GM12878 (cell line): ENCODE data around the gene PREB. TPM values are rescaled to one million over a fixed set of nuclear protein-coding genes. Genes with fewer than 3 reads are reported as not detected.

ENCODE experiments used
- ATAC-seq: fragments of 200-7000 bp; cut with Tn5 transposase; 3 replicates; pipeline ENCODE4 v1.9.1; 2020; ENCODE audit warnings: mild to moderate bottlenecking, moderate library complexity
- BruUV-seq: library from RNA; stranded (reverse); fragments of 400-500 nt; replicated peaks from 2 replicates; lab custom pipeline; 2021; lab: Mats Ljungman, UMichigan
- CTCF ChIA-PET: fragments of 300-600 bp; sonication (Branson Sonifier 250); formaldehyde crosslinking; extraction: SDS; loops from one replicate; lab custom pipeline; 2021; ENCODE audit warnings: inconsistent platforms; lab: Yijun Ruan, JAX
- POLR2A ChIA-PET: fragments of 350-600 bp; formaldehyde crosslinking; extraction: SDS; loops from one replicate; lab custom pipeline; 2021; ENCODE audit warnings: inconsistent platforms; lab: Charles Lee
- RAD21 ChIA-PET: fragments of 300-600 bp; sonication (Branson Sonifier 250); formaldehyde crosslinking; loops from one replicate; lab custom pipeline; 2023; ENCODE audit warnings: antibody characterized with exemption; ENCODE audit not compliant: unreplicated experiment; lab: Charles Lee
- SMC1A ChIA-PET: fragments of 300-600 bp; sonication (Branson Sonifier 250); formaldehyde crosslinking; loops from one replicate; lab custom pipeline; 2023; ENCODE audit not compliant: unreplicated experiment, uncharacterized antibody; lab: Charles Lee
- DNase-seq: peaks from one replicate; pipeline ENCODE4 v3.0.0-alpha.2; 2011; ENCODE audit warnings: low read depth, low spot score
- FAIRE-seq: peaks from 3 replicates; lab custom pipeline; 2011; peaks lifted over from hg19 to GRCh38; lab: Jason Lieb, UNC
- H2AFZ ChIP-seq: 2 replicates; pipeline ENCODE4 v1.6.0; 2011; ENCODE audit warnings: low read depth, low read length, control low read depth; ENCODE audit not compliant: control insufficient read depth
- H3K27ac ChIP-seq: 2 replicates; pipeline ENCODE4 v1.5.1; 2011; ENCODE audit warnings: control low read depth; ENCODE audit not compliant: control insufficient read depth, insufficient read depth
- H3K27me3 ChIP-seq, 2 experiments: replicated peaks in 1 of 2; 2 replicates each; pipeline versions ENCODE4 v1.6.0 to v1.6.1; 2011; ENCODE audit warnings: low read length in 1 of 2; ENCODE audit not compliant: control insufficient read depth in 2 of 2, insufficient read depth in 2 of 2
- H3K36me3 ChIP-seq, 2 experiments: 2 replicates each; pipeline ENCODE4 v1.5.1; 2011; ENCODE audit warnings: low read length in 1 of 2; ENCODE audit not compliant: control insufficient read depth in 2 of 2, insufficient read depth in 2 of 2
- H3K4me1 ChIP-seq: 2 replicates; pipeline ENCODE4 v1.6.1; 2011; ENCODE audit warnings: mild to moderate bottlenecking, low read length, moderate library complexity, mixed read lengths; ENCODE audit not compliant: control insufficient read depth, insufficient read depth
- H3K4me2 ChIP-seq: 2 replicates; pipeline ENCODE4 v1.6.0; 2011; ENCODE audit warnings: control low read depth; ENCODE audit not compliant: control insufficient read depth, insufficient read depth
- H3K4me3 ChIP-seq: fragments of 200-600 bp; sonication (generic); 2 replicates; pipeline ENCODE4 v1.5.1; 2016
- H3K79me2 ChIP-seq: 2 replicates; pipeline ENCODE4 v1.6.0; 2011; ENCODE audit warnings: low read length; ENCODE audit not compliant: control insufficient read depth, insufficient read depth
- H3K9ac ChIP-seq: 2 replicates; pipeline ENCODE4 v1.8.0; 2011; ENCODE audit warnings: low read length, control low read depth, mixed read lengths; ENCODE audit not compliant: control insufficient read depth, insufficient read depth
- H3K9me3 ChIP-seq: replicated peaks from 3 replicates; pipeline ENCODE4 v1.5.1; 2011; ENCODE audit warnings: mild to moderate bottlenecking, low read length; ENCODE audit not compliant: control insufficient read depth, insufficient read depth
- H4K20me1 ChIP-seq: 2 replicates; pipeline ENCODE4 v1.6.0; 2011; ENCODE audit not compliant: control insufficient read depth, insufficient read depth
- ATF3 ChIP-seq: IDR thresholded peaks from 2 replicates; pipeline ENCODE4 v1.6.1; 2011; ENCODE audit warnings: low read depth, mild to moderate bottlenecking, low read length, moderate library complexity, borderline replicate concordance; ENCODE audit errors: extremely low read depth
- DPF2 ChIP-seq: fragments of 450-650 bp; IDR thresholded peaks from 2 replicates; pipeline ENCODE4 v1.6.1; 2017; ENCODE audit warnings: mild to moderate bottlenecking
- KDM1A ChIP-seq: fragments of 200-600 bp; sonication (generic); IDR thresholded peaks from 2 replicates; pipeline ENCODE4 v1.6.1; 2016; ENCODE audit warnings: borderline replicate concordance
- MXI1 ChIP-seq: fragments of 150-350 bp; IDR thresholded peaks from 2 replicates; pipeline ENCODE4 v1.6.1; 2011; ENCODE audit warnings: low read depth, mild to moderate bottlenecking, inconsistent platforms, low read length, improper control_type of control experiment
- NFIC ChIP-seq: IDR thresholded peaks from 2 replicates; pipeline ENCODE4 v1.6.1; 2012; ENCODE audit warnings: low read depth, mild to moderate bottlenecking, inconsistent platforms, low read length, moderate library complexity
- NFXL1 ChIP-seq: fragments of 450-650 bp; IDR thresholded peaks from 2 replicates; pipeline ENCODE4 v1.6.1; 2017; ENCODE audit warnings: antibody characterized with exemption, mild to moderate bottlenecking, borderline replicate concordance
- PRDM15 ChIP-seq: fragments of 450-650 bp; formaldehyde crosslinking; IDR thresholded peaks from 2 replicates; pipeline ENCODE4 v1.4.0; 2020; ENCODE audit warnings: mild to moderate bottlenecking, moderate library complexity
- RELA ChIP-seq: fragments of 450-650 bp; IDR thresholded peaks from 2 replicates; pipeline ENCODE4 v1.8.0; 2014; ENCODE audit warnings: borderline replicate concordance; ENCODE audit not compliant: partially characterized antibody
- ZBTB40 ChIP-seq: fragments of 450-650 bp; IDR thresholded peaks from 2 replicates; pipeline ENCODE4 v1.6.1; 2016; ENCODE audit warnings: mild to moderate bottlenecking, moderate library complexity, borderline replicate concordance
- WGBS: methylation state at CpG from one replicate; pipeline ENCODE4 v1.1.6; 2016; ENCODE audit warnings: low lambda C conversion rate; ENCODE audit not compliant: insufficient replicate concordance, insufficient coverage; ENCODE audit errors: missing lambda C conversion rate; 5-methylcytosine and 5-hydroxymethylcytosine counted together
- in situ Hi-C: fragments of 300-500 bp; cut with MboI; formaldehyde crosslinking; loops from 9 replicates; pipeline ENCODE4 v1.14.3; 2018; ENCODE audit warnings: mixed read lengths
- intact Hi-C: fragments of 100-400 bp; cut with micrococcal nuclease; formaldehyde crosslinking; loops from one replicate; pipeline ENCODE4 v1.14.2; 2022; ENCODE audit not compliant: unreplicated experiment
- polyA plus RNA-seq, 11 experiments: library from polyadenylated mRNA; depleted of rRNA in 4 of 11; unstranded in 6 of 11; stranded (reverse) in 5 of 11; fragments of >200 nt; fragmentation: Nextera tagmentation in 4 of 11; fragmentation: Illumina TruSeq in 1 of 11; extraction: Ambion mirVana in 4 of 11; extraction: Trizol in 1 of 11; gene quantifications; 1 replicate in 1 of 11; 2 replicates in 10 of 11; pipeline versions ENCODE4 v1.2.1 to v1.2.3, GENCODE V29; 2011 to 2016; ENCODE audit warnings: inconsistent platforms in 2 of 11, missing spikeins in 2 of 11, low read depth in 1 of 11
- total RNA-seq, 4 experiments: library from RNA; depleted of rRNA in 3 of 4; stranded (reverse); fragments of >200 nt in 3 of 4; fragmentation: Illumina TruSeq in 1 of 4; extraction: Trizol in 1 of 4; gene quantifications; 2 replicates each; pipeline versions ENCODE4 v1.2.1 to v1.2.3, GENCODE V29; 2013 to 2021

The PREB gene
- total and polyA plus RNA-seq, 10 of the 15 experiments (the other 5 are each of a cell fraction or from before 2014, with no cell fraction given): 26.3 to 101 (median 52.7) TPM

- H3K9ac ChIP-seq: no peak overlapping the region
- no peak for DNase-seq
- SMC1A ChIA-PET: interaction anchor here (1.1 to 4.7 kb wide), 5 partner anchors 12 to 198 kb away, joined by 3 to 19 read pairs (median 4); no protein-coding TSS in a partner anchor
- H3K36me3 ChIP-seq: no peaks in the 10 kb centered on the region; a peak in 1 of 4 replicates
- 56% methylated on average over 10 of the region's 10 CpGs for WGBS
- ATAC-seq: no peak
- CTCF ChIA-PET: interaction anchor here (0.7 to 9.3 kb wide), 11 partner anchors 22 to 584 kb away, joined by 3 to 132 read pairs (median 4); partner anchors contain the start of genes PREB and TRIM54
- no peaks in the 10 kb centered on the region for H3K79me2 ChIP-seq
- H3K4me1 ChIP-seq: no peaks in the 10 kb centered on the region; the same call in 1 of the 2 replicates
- TF ChIP-seq NFIC (no peak), MXI1 (no peak), PRDM15 (CRISPR knock-in tag) (no peak), NFXL1 (no peak), ATF3 (no peak), ZBTB40 (no peak), KDM1A (no peak), DPF2 (no peak), RELA (no peak)
- H3K27ac ChIP-seq: no peak overlapping the region
- in situ Hi-C loops: no loop called here
- no peak overlapping the region for H3K4me3 ChIP-seq
- intact Hi-C loops: no loop called here
- H3K4me2 ChIP-seq: no peak overlapping the region
- H2AFZ ChIP-seq: no peak overlapping the region
- POLR2A ChIA-PET: no interaction called here
- H4K20me1 ChIP-seq: no peaks in the 10 kb centered on the region
- no peak for FAIRE-seq
- H3K27me3 ChIP-seq: no peaks in the 10 kb centered on the region
- H3K9me3 ChIP-seq: no peaks in the 10 kb centered on the region
- BruUV-seq: no TSS peak
- RAD21 ChIA-PET: interaction anchor here (0.7 to 4.4 kb wide), 6 partner anchors 12 to 203 kb away, joined by 3 to 39 read pairs (median 8); partner anchors contain the start of gene KHK
These were observed 34.4 kb downstream of the PREB start for GRCh38 chr2:27100036-27100435.
